HTERT RPE-1 (cell line): ENCODE measurements around the gene ADAMTS14.
"Not testable (repeated sequence)": the region's sequence is repeated elsewhere in the genome, so short reads cannot be mapped to it uniquely, and the experiment has no call there.

Experiments used
- in situ Hi-C: fragments of 300-500 bp; cut with MboI; formaldehyde crosslinking; loops from 4 replicates; pipeline ENCODE4 v1.14.3; 2020; ENCODE audit warnings: low sequenced_read_pairs

Gene ADAMTS14

GRCh38 chr10:70657041-70657440, 15.3 kb upstream of the ADAMTS14 start:
- in situ Hi-C loops = no loop called here

GRCh38 chr10:70658582-70659136, 13.6 kb upstream of the ADAMTS14 start:
- in situ Hi-C loops = no loop called here

- in situ Hi-C loops = no loop called here
Measured at GRCh38 chr10:70659306-70659705, 13.0 kb upstream of the ADAMTS14 start.

GRCh38 chr10:70660722-70661121, 11.6 kb upstream of the ADAMTS14 start:
- in situ Hi-C loops = no loop called here

- in situ Hi-C loops = no loop called here
Measured at GRCh38 chr10:70661623-70662361, 10.5 kb upstream of the ADAMTS14 start.

- in situ Hi-C loops = no loop called here
Measured at GRCh38 chr10:70662362-70663220, 9.7 kb upstream of the ADAMTS14 start.

GRCh38 chr10:70663458-70664409, 8.6 kb upstream of the ADAMTS14 start:
- in situ Hi-C loops = not testable (repeated sequence)

GRCh38 chr10:70664702-70665195, 7.6 kb upstream of the ADAMTS14 start:
- in situ Hi-C loops = no loop called here

GRCh38 chr10:70666960-70667798, 5.1 kb upstream of the ADAMTS14 start:
- in situ Hi-C loops = no loop called here

- in situ Hi-C loops = not testable (repeated sequence)
Measured at GRCh38 chr10:70667818-70668217, 4.5 kb upstream of the ADAMTS14 start.

- in situ Hi-C loops = no loop called here
Measured at GRCh38 chr10:70668454-70668970, 3.8 kb upstream of the ADAMTS14 start.

GRCh38 chr10:70669015-70669414, 3.3 kb upstream of the ADAMTS14 start:
- in situ Hi-C loops = no loop called here

GRCh38 chr10:70669732-70670317, 2.5 kb upstream of the ADAMTS14 start:
- in situ Hi-C loops = no loop called here

GRCh38 chr10:70671619-70672164, 614 bp upstream of the ADAMTS14 start:
- in situ Hi-C loops = no loop called here

GRCh38 chr10:70673043-70673928, 980 bp downstream of the ADAMTS14 start:
- in situ Hi-C loops = no loop called here

GRCh38 chr10:70673929-70674559, 1.7 kb downstream of the ADAMTS14 start:
- in situ Hi-C loops = no loop called here
